Measurements from ENCODE around the gene PPFIA4.

The PPFIA4 gene

DNA sequence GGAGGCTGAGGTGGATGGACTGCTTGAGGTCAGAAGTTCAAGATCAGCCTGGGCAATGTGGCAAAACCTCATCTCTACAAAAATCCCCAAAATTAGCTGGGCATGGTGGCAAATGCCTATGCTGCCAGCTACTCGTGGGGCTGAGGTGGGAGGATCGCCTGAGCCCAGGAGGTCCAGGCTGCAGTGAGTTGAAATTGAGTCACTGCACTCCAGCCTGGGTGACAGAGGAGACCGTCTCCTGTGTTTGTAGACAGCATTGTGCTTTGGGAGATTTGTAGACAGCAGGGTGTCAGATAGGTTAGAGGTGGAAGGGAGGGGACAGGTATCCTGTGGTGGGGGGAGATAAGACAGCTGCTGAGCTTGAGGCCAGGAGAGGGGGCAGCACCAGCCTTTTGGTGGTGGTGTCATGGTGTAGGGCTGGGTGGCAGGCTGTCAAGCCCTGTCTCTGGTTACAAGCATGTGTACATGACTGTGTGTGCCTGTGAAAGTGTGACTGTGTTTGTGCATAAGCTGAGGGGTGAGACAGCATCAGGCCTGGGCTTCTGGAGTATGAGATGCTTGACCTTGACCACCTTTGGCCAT is 15.2 kb downstream of the PPFIA4 start:
- no peak for DNase-seq

DNA sequence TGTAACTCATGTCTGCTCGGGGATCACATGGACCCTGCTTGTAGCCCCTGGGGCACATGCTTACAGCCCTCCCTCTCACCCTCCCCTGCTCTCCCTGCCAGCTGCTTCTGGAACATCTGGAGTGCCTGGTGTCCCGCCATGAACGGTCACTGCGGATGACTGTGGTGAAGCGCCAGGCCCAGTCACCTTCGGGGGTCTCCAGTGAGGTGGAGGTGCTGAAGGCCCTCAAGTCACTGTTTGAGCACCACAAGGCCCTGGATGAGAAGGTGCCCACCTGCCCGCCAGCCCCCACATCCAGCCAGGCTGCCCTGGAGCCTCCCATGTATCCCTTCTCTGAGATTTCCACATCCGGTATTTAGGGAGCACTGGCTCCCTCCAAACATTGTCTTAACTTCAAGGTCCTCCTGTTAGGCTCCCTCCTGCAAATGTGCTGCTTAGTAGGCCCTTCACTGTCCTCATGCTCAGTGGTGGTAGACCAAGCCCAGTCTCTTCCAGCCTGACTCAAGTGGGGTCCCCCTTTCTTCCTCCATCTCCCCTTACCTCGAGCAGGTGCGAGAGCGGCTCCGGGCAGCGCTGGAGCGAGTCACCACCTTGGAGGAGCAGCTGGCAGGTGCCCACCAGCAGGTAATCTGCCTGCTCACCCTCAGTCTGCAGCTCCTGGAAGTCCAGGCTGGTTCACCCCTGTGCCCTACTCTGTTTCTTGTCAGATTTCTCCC is 17.7 kb downstream of the PPFIA4 start:
- DNase-seq: no peak

DNA sequence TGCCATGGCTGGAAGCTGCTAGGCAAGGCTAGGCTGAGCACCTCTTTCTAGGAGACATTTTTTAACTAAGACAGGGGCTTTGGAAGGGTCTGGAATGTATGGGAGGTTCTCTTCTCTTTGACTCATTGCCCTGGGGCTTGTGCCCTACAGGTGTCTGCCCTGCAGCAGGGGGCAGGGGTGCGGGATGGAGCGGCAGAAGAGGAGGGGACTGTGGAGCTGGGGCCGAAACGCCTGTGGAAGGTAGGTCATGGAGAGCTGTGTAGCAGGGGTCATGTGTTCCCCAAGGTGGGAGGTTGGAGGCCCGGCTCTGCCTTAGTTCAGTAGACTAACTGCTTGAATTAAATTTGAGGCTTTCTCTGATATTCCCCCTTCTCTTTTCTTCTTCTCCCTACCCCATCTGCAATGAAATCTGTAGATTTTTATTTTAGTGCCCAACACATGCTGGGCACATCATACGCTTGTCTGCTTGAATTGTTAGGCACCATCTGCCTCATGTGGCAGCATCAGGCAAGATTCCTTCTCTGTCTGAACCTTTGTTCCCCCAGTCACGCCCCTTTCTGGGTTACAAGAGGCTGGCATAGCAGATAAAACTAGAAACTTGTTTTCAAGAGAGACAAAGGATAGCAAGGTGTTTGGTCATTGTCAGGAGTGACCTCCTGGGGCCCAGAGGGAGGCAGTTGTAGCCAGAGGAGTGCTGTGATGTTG is 18.4 kb downstream of the PPFIA4 start:
- no peak for DNase-seq

DNA sequence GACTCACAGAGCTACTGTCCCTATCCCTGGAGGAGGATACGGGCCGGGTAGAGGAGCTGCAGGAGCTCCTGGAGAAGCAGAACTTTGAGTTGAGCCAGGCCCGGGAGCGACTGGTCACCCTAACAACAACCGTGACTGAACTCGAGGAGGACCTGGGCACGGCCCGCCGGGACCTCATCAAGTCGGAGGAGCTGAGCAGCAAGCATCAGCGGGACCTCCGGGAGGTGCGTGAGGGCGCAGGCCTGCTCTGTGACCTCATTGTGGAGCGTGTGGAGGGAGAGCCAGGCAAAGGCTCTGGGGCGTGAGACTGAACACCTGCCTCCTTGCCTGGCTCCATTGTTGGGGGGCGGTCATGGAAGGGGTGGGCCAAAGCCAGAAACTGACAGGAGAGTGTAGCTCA is 19.0 kb downstream of the PPFIA4 start:
- no peak for DNase-seq

DNA sequence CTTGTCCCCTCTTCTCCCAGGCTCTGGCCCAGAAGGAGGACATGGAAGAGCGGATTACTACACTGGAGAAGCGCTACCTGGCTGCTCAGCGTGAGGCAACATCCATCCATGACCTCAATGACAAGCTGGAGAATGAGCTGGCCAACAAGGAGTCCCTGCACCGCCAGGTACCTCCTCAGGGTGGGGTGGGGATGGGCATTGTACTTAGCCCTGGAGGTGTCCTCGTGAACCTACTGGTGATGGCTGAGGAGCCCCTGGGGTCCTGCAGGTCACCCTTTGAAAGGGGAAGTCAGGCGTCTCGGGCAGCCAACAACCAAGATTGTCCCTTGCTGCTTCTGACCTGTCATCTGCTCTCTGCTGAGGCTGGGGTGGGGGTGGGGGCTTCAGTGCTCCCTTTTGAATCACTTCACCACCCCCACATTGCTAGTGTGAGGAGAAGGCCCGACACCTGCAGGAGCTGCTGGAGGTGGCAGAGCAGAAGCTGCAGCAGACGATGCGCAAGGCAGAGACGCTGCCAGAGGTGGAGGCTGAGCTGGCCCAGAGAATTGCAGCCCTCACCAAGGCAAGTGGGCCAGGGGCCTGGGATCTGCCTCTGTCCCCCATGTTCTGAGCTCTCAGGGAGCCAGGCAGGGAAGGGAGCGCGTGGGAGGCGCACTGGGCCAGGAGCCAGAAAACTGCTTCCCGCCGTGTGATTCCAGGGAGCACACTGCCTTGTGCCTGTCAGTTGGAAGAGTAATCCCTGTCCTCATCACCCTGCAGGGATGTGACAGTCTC is 19.7 kb downstream of the PPFIA4 start:
- DNase-seq: no peak

DNA sequence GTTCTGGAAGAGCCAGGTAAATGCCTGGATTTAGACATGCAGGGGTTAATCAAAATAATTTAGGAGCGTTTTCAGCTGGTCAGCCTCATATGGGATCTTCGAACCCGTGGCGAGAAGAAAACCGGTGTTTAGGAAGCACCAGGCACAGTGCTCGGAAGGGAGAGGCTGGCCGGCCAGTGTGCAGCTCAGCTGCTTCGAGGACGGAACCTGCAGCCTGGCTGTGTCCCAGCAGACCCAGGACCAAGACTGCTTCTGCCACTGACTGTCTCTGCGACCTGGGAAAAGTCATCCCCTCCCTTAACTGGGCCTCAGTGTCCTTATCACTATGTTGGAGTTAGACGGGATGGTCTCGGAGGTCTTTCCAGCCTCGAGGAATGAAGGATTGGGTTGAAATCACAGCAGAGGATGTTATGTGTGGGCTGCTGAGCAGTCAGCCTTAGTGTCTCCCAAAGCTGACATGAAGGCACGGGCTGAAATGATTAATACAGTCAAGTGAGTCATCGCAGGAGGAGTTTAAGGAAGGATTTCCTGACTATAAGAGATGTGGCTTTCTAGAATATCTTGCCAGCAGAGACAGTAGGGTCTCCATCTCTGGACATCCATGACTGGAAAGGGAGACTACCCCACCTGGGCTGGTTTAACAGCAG is 20.8 kb downstream of the PPFIA4 start:
- DNase-seq: no peak

DNA sequence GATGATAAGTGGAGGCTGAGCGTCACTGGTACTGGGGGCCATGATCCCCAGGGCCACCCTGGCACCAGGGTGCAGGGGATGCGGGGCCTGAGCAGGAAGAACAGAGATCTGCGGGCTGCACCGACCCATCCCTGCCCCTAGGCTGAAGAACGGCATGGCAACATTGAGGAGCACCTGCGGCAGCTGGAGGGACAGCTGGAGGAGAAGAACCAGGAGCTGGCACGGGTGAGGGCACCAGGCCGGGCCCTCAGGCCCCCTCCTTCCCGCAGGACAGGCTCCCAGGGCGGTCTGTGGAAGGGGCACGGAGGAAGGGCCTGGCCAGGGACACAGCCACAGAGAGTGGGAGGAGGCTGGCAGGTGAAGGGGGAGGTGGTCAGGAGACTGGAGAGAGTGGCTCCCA is 21.8 kb downstream of the PPFIA4 start:
- DNase-seq: no peak

DNA sequence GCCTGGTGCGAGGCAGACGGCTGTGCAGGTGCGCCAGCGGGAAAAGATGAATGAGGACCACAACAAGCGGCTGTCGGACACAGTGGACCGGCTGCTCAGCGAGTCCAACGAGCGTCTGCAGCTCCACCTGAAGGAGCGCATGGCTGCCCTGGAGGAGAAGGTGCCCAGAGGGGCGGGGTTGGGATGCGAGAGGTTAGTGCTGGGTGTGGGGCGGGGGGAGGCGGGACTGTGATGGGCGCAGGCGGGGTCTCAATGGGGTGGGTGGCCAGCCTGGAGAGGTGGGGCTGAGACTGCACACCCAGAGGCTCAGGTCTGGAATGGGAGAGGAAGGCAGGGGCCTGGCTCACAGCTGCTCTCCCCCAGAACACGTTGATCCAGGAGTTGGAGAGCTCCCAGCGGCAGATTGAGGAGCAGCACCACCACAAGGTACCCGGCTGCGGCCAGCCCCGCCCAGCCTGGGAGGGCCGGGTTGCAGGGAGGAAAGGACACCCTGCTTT is 22.3 kb downstream of the PPFIA4 start:
- DNase-seq: peak in 1 of 2 experiments; percentile 27

DNA sequence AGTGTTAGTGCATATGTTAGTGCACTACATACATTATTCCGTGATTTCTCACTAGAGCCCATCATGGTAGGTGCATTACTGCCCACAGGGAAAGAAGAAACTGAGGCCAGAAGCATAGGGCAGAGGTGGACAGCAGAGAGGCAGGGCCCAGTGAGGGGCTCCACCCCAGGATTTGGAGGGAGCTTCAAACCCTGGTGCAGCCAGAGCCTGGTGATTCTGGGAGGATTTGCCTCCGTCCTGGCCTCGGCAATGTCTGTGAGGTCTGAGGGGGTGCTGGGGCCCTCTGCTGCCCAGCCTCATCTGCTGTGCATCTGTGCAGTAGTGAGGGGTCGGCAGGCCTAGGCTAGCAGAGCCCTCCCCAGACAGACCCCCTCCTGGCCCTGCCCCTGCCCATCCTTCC is 22.8 kb downstream of the PPFIA4 start:
- DNase-seq: no peak

DNA sequence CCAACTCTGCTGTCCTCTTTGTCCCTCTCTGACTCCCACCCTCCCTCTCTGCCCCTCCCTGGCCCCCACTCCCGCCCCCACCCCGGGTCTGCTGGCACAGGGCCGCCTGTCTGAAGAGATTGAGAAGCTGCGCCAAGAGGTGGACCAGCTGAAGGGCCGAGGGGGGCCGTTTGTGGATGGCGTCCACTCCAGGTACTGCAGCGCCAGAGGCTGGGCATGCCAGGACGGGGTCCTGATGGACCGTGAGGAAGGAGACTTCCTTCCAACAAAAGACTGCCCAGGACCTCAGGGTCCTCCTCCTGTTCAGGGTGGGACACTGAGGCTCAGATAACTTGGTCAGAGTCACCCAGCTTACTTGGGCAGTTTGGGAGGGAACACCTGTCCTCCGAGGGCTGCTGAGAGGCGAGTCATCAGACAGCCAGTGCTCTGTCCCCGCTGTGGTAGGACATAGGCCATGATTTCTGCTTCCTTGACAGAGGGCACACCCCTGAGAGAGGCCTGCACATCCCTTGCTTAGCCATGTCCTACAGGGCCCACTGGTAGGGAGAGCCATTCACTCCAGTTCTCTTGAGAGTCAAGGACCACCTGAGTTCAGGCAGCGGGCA is 23.4 kb downstream of the PPFIA4 start:
- DNase-seq: no peak

DNA sequence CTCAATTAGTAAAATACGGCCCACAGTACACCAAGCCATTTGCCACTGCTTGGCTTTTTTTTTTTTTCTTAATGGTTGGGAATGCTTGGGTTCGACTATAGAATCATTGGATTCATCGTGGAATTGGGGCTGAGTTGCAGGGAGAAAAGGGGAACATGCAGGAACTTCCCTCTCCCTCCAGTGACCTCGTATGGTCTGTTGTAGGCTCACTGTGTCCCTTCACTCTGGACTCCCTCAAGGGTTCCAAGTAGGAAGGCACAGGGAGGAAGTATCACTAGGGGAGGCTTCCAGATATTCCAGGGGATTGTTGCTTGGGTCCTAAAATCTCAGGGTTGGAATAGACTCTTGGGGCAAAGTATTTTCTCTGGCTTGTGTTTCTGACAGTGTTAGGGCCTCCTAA is 24.5 kb downstream of the PPFIA4 start:
- no peak for DNase-seq

DNA sequence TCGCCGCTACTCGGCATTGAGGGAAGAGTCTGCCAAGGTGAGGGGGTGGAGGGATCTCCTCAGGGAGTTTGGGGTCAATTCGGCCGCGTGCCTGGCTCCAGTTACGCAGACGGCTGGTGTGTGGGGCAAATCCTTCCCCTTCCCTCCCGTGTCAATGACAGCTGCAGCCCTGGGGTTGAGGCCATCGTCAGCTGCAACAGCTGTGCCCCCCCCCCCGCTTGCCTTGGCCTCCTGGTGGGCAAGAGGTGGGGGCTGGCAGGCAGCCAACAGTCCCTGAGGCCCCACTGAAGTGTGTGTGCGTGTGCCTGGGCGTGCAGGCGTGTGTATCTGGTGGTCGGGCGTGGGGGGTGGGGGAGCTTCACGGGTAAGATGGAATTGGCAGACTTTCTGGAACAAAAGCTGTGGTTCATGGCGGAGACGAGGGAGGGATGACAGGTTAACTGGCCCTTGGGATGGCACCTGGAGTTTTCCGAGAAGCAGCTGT is 25.6 kb downstream of the PPFIA4 start:
- no peak for DNase-seq

DNA sequence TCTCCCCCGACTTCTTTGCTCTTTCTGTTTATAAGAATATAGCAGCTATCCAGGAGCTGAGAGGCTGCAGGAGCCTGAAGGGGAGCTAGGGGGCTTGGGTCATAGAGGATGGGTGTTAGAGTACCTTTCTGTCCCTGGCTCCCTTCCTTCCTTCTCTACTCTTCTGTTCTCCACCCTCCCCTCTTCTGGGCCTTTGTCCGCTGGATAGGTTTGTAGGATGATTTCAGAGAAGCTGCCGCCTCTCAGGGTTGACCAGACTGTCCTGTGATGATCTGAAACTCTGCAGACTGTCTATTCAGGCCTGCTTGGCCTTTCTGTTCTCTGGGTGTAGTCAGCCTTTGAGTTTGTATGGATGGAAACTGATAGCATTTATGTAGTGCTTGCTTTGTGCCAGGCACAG is 26.3 kb downstream of the PPFIA4 start:
- no peak for DNase-seq

DNA sequence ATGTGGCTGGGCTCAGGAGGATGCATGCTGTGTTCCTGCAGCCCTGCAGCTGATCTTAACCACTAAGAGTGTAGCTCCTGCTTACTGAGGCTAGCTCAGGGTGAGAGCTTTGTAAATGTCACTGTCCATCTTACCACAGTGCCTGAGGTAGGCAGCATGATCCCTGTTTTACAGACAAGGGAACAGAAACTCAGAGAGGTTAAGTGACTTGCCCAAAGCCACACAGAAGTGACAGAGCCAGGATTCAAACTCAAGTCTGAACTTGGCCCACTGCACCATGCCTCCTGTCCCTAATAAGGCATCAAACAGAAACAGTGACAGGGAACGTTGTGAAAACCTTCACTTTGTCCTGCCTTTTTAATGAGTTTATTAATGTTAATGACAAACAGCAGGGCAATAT is 27.9 kb downstream of the PPFIA4 start:
- DNase-seq: no peak

DNA sequence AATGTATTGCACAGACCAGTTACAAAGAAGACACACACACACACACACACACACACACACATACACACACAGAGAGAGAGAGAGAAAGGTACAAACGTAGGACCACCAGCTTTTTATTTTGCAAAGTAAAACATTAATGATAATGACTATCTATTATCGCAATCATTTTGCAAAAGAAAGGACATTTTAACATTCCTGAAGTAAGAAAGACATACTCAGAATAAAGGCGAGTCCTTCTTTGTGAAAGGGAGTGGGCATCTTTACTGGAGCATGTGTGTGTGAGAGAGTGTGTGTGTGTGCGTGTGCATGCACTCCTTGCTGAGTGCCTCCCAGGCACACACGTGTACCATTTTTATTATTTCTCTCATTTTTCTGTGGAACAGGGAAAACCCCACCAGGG is 28.4 kb downstream of the PPFIA4 start:
- no peak for DNase-seq

DNA sequence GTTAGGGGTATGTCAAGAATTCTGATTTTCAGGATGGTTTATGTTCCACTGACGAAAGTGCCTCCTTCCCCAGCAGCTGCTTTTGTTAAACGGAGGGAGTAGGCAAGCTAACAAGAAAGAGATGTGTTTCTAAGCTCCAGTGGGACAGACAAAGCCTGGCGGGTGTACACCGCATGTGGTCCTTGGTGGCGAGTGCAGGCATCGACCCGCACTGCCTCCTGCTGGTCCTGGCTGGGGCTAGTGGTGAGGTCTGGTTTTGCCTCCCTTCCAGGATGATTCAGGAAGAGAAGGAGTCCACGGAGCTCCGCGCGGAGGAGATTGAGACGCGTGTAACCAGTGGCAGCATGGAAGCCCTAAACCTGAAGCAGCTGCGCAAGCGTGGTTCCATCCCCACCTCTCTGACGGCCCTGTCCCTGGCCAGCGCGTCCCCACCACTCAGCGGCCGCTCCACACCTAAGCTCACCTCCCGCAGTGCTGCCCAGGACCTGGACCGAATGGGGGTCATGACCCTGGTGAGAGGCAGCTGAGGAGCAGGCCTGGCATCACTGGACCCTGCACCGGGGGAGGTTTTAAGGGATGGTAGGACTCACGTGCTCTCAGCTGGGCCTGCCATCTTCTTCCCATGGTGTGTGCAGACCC is 29.0 kb downstream of the PPFIA4 start:
- DNase-seq: no peak

DNA sequence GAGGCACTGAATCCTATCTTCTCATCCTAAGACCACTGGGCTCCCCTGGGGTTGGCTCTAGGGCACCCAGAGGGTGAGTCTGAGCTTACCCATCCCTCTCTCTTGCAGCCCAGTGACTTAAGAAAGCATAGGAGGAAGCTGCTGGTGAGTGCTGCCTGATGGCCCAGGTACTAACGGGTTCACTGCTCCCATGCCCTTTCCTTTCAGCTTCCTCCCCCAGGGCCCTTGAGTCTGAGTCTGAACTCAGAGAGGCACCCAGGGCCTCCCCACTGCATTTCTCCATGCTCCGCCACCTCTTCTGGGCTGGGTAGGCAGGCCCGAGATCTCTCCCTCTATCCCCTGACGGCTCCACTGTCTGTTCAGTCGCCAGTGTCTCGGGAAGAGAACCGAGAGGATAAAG is 29.7 kb downstream of the PPFIA4 start:
- no peak for DNase-seq

DNA sequence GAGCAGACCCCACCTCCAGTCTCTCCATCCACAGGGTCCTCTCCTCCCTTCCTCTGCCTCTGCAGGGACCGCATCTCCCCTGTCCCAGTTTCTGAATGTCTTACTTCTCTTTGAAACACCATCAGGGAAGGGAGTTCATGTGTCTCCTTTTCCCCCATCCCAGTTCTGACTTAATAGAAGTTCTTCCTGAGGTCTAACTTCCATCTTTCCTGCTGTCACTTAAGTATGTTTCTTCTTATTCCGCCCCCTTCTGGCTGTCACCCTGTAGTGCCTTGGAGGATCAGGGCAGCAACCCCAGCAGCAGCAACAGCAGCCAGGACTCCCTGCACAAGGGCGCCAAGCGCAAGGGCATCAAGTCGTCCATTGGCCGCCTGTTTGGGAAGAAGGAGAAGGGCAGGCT is 30.2 kb downstream of the PPFIA4 start:
- no peak for DNase-seq

DNA sequence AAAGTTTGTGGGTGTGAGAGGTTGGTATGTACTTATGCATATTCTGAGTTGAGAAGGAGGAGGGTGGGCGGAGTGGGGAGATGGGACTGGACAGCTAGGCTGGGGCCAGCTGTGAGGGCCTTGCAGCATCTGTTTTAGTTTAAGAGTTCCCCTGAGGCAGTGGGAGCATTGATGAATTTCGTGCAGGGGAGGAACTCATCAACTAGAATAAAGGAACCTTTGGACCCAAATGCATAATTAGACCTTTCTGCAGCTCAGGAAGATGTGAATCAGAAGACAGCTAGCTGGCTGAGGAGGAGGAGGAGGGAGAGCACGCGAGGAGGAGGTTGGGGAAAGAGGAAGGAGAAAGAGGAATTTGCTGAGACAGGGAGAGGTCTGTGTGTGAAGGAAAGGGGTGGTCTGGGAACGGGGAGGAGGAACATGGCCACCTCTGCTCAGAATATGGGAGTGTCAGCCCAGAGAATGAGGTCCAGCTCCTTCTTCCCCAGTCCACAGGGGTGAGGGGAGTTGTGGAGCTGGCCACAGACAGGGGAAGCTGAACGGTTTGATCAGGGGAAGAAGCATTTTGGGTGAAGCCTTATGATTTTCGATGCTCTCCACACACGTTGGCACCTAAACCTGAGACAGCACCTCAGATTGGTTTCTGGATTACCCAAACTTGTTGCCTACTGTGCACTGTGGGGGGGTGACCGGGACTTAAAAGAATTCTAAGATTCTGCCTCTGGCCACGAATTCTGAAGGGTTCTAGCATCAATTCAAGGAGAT is 31.8 kb downstream of the PPFIA4 start:
- no peak for DNase-seq

DNA sequence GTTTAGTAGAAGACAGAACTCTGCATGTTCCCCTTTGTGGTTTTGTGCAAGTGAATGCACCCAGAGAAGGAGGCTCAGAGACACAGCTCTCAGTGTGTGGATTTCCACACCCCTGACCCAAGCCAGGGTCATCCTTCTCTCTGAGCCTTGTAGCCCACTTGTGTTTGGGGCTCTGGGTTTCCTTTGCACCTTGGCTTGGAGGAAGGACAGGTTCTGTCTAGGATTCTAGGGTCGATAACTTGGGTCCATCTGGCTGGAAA is 32.3 kb downstream of the PPFIA4 start:
- DNase-seq: no peak

DNA sequence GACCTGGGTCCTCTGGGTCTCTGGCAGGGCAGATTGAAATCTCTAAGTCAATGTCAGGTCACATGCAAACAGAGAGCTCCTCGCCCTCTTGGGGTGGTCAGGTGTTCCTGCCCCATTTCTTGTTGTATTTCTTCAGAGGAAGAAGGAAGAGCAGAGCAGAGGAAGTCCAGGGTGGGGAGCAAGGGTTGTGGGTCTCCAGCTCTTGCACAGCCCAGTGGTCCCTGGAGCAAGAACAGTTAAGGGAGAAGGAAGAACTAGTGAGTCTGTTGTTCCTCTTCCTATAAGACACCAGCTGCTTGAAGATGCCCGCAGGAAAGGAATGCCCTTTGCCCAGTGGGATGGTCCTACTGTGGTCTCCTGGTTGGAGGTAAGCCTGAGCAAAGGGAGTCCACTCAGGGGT is 33.2 kb downstream of the PPFIA4 start:
- DNase-seq: no peak

Measured in NCI-H526 (cell line).